Measurements from ENCODE around the gene ST8SIA4.

- TF ChIP-seq ZNF274 (IDR thresholded peaks at IDR 0.05; ENCODE audit: low read depth, low read length) (no peak), SUZ12 (IDR thresholded peaks at IDR 0.05; ENCODE audit: extremely low read depth, insufficient read depth, insufficient read length) (no peak)
Observed at GRCh38 chr5:100867039-100867562, 36.0 kb downstream of the ST8SIA4 start.

Measured in NT2/D1 (cell line).